Measurements from ENCODE around the gene SH3PXD2A.

- TF ChIP-seq POLR2A (IDR thresholded peaks at IDR 0.05; ENCODE audit: low read depth, low read length), result no peak
- TF ChIP-seq FOS (IDR thresholded peaks at IDR 0.05; ENCODE audit: low read depth, low read length), result no peak
- TF ChIP-seq, protein P1, sequence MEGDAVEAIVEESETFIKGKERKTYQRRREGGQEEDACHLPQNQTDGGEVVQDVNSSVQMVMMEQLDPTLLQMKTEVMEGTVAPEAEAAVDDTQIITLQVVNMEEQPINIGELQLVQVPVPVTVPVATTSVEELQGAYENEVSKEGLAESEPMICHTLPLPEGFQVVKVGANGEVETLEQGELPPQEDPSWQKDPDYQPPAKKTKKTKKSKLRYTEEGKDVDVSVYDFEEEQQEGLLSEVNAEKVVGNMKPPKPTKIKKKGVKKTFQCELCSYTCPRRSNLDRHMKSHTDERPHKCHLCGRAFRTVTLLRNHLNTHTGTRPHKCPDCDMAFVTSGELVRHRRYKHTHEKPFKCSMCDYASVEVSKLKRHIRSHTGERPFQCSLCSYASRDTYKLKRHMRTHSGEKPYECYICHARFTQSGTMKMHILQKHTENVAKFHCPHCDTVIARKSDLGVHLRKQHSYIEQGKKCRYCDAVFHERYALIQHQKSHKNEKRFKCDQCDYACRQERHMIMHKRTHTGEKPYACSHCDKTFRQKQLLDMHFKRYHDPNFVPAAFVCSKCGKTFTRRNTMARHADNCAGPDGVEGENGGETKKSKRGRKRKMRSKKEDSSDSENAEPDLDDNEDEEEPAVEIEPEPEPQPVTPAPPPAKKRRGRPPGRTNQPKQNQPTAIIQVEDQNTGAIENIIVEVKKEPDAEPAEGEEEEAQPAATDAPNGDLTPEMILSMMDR (conservative IDR thresholded peaks at IDR 0.05; ENCODE audit: low read depth, low read length), result no peak
- no peak for TF ChIP-seq ELK1 (IDR thresholded peaks at IDR 0.05; ENCODE audit: borderline replicate concordance, low read depth, low read length)
- no peak for TF ChIP-seq CEBPB (IDR thresholded peaks at IDR 0.05; ENCODE audit: low read depth, low read length)
- no peak for TF ChIP-seq SMC3 (IDR thresholded peaks at IDR 0.05; ENCODE audit: low read depth, low read length)
- TF ChIP-seq RFX5 (IDR thresholded peaks at IDR 0.05; ENCODE audit: low read depth, low read length), result no peak
- TF ChIP-seq MAZ (IDR thresholded peaks at IDR 0.05; ENCODE audit: borderline replicate concordance, low read depth, low read length), result no peak
- TF ChIP-seq RCOR1 (IDR thresholded peaks at IDR 0.05; ENCODE audit: insufficient replicate concordance, low read length), result no peak
- TF ChIP-seq RAD21 (IDR thresholded peaks at IDR 0.05; ENCODE audit: low read length), result no peak
Measured at GRCh38 chr10:103681617-103682399, 173.6 kb downstream of the SH3PXD2A start.
